HG03378 (cell line): ENCODE results near the gene MACROH2A2.
"Not testable (repeated sequence)": the region's sequence is repeated elsewhere in the genome, so short reads cannot be mapped to it uniquely, and the experiment has no call there.

Source experiments
- ATAC-seq: cut with Tn5 transposase; IDR thresholded peaks from one replicate; pipeline ENCODE4 v1.9.1; 2021; ENCODE audit warnings: mild to moderate bottlenecking, moderate library complexity; ENCODE audit not compliant: unreplicated experiment

MACROH2A2 gene

GRCh38 chr10:70097459-70097858 lies 44.8 kb downstream of the MACROH2A2 start:
- no peak for ATAC-seq

DNA sequence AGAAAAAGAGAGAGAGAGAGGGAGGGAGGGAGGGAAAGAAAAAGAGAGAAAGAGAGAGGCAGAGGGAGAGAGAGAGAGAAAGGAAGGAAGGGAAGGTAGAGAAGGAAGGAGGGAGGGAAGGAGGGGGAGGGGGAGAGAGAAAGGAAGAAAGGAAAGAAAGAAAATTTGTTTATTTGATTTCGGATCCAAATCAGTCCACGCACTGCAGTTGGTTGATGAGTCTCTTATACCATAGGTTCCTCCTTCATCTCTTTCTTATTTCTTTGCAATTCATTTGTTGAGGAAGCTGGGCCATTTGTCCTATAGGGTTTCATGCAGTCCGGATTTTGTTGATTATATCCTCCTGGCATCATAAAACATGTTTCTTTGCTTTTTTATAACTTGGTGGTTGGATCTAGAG lies 45.6 kb downstream of the MACROH2A2 start:
- no peak for ATAC-seq

DNA sequence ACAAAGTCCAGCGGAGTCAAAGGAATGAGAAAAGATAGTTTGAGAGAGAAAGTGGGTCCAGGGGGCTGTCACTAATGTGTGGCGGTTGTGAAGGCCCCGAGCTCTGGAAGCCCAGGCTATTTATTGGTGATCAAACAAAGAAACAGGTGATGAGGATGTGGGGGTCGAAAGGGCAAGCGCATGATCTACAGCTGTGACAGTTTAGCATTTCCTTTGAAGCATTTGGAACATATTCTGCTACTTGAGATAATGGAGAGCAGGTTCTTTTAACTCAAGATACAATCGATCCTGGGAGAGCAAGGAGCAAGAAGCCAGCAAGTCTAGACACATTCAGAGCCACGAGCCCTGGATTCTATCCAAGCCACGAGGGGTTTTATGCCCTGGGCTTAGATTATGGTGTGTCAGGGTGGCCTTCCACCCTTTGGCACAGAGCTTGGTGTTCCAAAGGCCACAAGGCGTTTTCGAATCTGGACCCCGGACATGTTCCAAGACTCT lies 48.5 kb downstream of the MACROH2A2 start:
- ATAC-seq, result not testable (repeated sequence)

DNA sequence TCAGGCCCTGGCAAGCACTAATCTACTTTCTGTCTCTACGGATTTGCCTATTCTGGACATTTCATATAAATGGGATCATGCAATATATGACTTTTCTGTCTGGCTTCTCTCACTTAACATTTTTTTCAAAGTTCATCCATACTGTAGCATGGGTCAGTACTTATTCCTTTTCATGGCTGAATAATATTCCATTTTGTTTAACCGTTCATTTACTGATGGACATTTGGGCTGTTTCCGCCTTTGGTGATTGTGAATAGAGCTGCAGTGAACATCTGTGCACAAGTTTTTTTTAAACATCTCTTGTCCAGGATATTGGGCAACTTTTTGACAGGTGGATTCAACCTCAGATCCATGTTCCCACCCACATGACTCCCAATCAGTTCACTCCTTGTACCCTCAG lies 49.0 kb downstream of the MACROH2A2 start:
- no peak for ATAC-seq

- no peak for ATAC-seq
Observed at GRCh38 chr10:70106958-70107791, 54.5 kb downstream of the MACROH2A2 start.

GRCh38 chr10:70109064-70109729 lies 56.6 kb downstream of the MACROH2A2 start:
- no peak for ATAC-seq

- ATAC-seq, result no peak
Observed at GRCh38 chr10:70111496-70111895, 58.9 kb downstream of the MACROH2A2 start.

GRCh38 chr10:70112071-70112470 lies 59.4 kb downstream of the MACROH2A2 start:
- ATAC-seq, result no peak

DNA sequence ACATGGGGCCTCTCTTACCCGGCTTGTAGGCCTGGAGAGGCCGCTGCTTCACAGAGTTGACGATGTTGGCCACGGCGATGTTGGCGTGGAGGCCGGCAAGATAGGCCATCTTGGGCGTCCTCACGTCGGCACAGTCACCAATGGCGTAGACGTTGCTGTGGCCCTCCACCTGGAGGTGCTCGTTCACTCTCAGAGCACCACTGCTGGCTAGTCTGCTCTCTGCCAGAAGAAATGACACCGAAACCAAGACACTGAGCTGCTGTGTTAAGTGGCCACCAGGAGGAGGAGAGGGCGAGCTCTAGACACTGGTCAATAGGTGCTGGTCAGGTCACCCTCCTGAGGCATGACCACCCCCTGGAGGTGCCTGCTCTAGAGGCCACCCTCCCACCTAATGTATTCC lies 62.3 kb downstream of the MACROH2A2 start:
- no peak for ATAC-seq

- no peak for ATAC-seq
Observed at GRCh38 chr10:70115948-70116682, 63.5 kb downstream of the MACROH2A2 start.

GRCh38 chr10:70117646-70118045 lies 65.0 kb downstream of the MACROH2A2 start:
- ATAC-seq, result no peak

DNA sequence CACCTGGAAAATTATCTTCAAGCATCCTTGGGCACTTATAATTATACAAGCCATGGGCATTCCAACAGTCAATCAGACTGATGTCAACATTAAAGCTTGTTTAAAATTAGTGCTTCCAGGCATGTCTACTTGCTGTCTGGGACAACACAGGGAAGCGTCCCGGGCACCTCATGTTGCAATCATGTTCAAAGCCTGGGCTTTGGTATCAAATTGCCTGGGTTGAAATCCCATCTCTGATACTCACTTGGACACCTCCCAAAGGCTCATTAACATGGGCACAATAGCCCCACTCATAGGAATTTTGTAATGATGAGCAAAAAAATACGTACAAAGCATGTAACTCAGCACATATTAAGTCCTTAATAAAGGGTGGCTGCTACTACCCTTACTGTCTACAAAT lies 65.5 kb downstream of the MACROH2A2 start:
- no peak for ATAC-seq

DNA sequence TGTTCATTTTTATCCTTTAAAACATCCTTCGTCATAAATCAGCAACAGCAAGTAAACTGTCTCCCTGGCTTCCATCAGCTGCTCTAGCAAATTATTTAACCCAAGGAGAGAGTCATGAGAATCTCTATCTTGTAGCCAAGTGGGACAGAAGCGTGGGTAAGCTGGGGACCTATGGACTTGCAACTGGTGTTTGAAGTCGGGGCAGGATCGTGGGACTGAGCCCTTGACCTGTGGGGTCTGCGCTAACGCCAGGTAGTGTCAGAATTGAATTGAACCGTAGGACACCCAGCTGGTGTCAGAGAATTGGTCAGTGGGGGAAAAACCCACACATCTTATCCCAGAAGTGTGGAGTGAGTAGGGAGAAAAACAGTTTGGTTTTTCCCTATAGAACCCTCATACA lies 66.6 kb downstream of the MACROH2A2 start:
- no peak for ATAC-seq

DNA sequence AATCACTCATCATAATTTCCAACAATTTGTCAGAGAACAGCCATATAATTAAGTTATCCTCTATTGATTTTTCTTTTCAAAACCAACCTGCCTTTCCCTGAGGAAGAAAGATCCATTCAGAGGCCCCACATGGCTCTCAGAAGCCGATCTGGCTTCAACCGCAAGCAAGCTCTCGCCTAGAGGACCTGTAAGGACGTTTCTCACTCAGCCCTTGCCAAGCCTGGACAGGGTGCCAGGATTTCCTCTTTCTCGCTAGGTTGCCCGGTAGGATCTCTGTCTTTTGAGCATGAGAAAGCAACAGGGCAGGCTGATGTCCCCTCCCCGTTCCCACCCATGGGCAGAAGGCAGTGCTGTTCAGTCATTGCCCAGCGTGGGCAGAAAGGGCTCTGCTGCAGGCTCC lies 67.0 kb downstream of the MACROH2A2 start:
- ATAC-seq, result no peak

- no peak for ATAC-seq
Observed at GRCh38 chr10:70120417-70120816, 67.8 kb downstream of the MACROH2A2 start.

DNA sequence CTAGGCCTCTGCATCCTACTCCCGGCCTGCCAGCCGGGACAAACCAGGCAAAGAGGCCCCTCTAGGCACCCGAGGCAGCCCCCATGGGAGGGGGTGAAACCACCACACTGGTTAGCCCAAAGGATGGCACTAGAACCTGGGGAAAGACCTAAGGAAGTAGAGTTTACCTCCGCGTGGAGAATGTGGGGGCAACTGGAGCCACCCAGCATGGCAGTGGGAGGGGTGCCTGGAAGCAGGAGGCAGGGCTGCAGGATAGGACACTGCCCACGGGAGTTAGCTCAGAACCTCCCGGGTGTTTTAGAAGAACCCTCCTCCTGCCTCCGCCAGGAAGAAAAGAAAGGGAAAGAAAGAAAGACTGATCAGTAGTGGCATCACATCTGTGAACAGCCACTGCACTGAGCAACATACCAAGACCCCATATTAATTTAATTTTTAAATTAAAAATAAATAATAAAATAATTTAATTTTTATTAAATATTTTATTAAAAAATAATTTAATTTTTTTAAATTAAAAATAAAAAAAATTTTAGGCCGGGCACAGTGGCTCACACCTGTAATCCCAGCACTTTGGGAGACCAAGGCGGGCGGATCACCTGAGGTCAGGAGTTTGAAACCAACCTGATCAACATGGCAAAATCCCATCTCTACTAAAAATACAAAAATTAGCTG lies 68.8 kb downstream of the MACROH2A2 start:
- ATAC-seq, result no peak

DNA sequence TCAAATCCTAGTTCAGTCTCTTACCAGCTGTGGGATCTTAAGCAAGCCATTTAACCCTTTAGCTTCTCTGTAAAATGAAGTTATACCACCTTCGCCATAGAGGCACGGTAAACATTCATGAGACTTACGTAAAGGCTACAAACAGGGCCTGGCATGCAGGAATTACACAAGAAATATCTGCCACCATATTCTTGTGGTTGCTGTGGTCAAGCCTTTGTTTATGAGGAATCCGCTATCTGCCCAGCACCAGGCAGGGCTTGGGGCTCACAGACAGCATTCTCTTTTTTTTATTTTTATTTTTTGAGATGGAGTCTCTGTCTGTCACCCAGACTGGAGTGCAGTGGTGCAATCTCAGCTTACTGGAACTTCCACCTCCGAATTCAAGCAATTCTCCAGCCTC lies 70.1 kb downstream of the MACROH2A2 start:
- no peak for ATAC-seq

GRCh38 chr10:70123166-70123565 lies 70.5 kb downstream of the MACROH2A2 start:
- not testable (repeated sequence) for ATAC-seq

- no peak for ATAC-seq
Observed at GRCh38 chr10:70123817-70124216, 71.2 kb downstream of the MACROH2A2 start.

DNA sequence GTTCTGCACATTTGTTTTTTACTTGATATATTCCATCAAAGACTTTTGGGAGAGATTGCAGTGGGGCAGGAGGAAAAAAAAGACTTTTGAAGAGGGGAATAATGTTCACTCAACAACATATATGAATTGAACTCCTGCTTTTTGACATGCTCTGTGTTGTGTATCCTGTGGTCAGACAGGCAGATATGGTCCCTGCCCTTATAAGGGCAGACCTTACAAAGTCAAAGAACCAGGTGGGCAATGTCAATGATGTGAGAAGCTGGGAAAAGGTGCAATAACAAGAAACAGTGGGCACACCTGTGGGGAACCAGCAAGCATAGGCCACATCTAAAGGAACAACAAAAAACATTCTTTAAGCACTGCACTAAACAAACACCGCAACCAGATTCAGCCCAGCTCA lies 71.8 kb downstream of the MACROH2A2 start:
- ATAC-seq, result no peak

GRCh38 chr10:70124918-70125317 lies 72.3 kb downstream of the MACROH2A2 start:
- ATAC-seq, result no peak
